ENCODE data around the gene HIP1R. TPM values are rescaled to one million over a fixed set of nuclear protein-coding genes. Genes with fewer than 3 reads are reported as not detected.

HIP1R gene
- total and polyA plus RNA-seq, 10 donors: 40.3 to 65.9 (median 49.0) TPM

DNA sequence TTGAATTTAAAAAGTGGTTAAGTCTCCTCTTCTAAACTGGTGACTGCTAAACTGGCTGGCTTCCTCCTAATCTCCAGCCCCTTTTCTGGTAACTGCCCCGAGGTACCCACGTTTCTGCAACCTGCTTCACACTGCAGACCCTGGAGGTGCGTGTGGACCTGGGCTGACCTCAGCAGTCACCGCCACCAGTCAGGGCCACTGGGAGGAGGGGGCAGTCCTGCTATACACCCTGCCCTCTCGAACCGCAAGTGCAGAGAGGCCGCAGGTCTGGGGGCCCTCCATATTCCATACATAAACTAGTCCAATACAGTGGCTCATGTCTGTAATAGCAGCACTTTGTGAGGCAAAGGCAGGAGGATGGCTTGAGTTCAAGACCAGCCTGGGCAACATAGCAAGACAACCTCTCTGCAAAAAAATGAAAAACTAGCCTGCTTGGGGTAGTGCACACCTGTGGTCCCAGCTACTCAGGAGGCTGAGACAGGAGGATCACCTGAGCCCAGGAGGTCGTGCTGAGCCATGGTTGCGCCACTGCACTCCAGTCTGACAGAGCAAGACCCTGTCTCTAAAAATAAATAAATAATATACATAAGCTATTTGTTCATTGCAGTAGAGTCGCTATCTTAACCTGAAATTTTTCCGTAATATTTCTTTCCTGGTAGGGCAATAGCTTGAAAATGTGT lies 35.0 kb downstream of the HIP1R start:
- Histone ChIP-seq H3K4me1 (peaks cover 62 to 100% (median 91%) of the 10 kb centered on the region in 6 donors), H3K27ac (peak overlapping the region; percentile 1 to 92 (median 88)), H3K27me3 (replicated peaks in 1 of 7) (no peaks in the 10 kb centered on the region), H3K4me3 (peak overlapping the region in 2 of 8 donors; percentile 23 to 56), H3K9me3 (no peaks in the 10 kb centered on the region), H3K36me3 (peaks cover 4 to 64% (median 52%) of the 10 kb centered on the region in 6 donors)
- TF ChIP-seq POLR2AphosphoS5 (IDR thresholded peaks at IDR 0.05): peak in 1 of 3 donors; percentile 43
- TF ChIP-seq, protein P1, sequence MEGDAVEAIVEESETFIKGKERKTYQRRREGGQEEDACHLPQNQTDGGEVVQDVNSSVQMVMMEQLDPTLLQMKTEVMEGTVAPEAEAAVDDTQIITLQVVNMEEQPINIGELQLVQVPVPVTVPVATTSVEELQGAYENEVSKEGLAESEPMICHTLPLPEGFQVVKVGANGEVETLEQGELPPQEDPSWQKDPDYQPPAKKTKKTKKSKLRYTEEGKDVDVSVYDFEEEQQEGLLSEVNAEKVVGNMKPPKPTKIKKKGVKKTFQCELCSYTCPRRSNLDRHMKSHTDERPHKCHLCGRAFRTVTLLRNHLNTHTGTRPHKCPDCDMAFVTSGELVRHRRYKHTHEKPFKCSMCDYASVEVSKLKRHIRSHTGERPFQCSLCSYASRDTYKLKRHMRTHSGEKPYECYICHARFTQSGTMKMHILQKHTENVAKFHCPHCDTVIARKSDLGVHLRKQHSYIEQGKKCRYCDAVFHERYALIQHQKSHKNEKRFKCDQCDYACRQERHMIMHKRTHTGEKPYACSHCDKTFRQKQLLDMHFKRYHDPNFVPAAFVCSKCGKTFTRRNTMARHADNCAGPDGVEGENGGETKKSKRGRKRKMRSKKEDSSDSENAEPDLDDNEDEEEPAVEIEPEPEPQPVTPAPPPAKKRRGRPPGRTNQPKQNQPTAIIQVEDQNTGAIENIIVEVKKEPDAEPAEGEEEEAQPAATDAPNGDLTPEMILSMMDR (IDR thresholded peaks at IDR 0.05 in 8 of 11, conservative IDR thresholded peaks at IDR 0.05 in 3 of 11): no peak
- intact Hi-C loops (cut with DNase I; ENCODE audit: low total_unique reads): no loop called here
- peak; percentile 69 for DNase-seq
- WGBS, 5 donors: 84 to 92% (median 85%) methylated on average over 9 to 11 of the region's 11 CpGs

DNA sequence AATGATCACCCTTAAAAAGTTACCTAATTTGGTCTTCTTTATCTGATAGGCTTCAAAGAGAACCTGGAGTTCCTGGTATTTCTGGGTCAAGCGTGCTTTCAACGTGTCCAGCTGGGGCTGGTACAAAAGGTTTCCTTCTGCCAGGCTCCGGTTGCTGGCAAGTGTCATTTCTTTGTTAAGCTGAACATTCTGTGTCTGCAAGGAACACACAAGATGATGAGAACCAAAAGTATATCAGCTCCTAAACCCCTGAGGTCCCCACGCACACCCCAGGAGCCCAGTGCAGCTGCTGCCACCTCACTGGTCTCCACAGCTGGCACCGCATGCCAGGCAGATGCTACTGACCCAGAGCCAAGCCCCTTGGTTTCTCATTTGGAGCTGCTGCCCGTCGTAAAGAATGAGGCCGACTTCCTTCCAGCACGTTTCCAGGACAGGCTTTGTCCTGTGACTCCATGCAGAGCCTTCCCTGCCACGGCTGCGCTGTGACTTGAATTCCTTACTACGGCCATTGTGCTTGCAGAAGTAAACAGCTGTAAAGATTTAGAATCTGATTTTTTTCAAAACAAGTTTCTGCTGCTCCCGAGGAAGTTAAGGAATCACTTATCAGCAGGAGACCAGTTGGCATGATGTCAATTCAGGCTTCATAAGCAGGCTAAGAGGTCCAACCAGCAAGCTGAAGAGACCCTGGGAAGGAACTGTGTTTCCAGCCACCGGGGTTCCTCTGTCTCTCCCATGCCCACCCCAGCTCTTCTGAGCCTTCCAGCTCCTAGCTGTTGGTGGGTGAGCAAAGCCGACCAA lies 35.8 kb downstream of the HIP1R start:
- no peaks in the 10 kb centered on the region for H3K9me3 ChIP-seq
- peak overlapping the region; percentile 39 to 92 (median 88) for H3K27ac ChIP-seq
- no peaks in the 10 kb centered on the region for H3K27me3 ChIP-seq (replicated peaks in 1 of 7)
- H3K4me3 ChIP-seq: peak overlapping the region in 7 of 8 donors; percentile 6 to 56 (median 22)
- TF ChIP-seq, protein P1 (IDR thresholded peaks at IDR 0.05 in 8 of 11, conservative IDR thresholded peaks at IDR 0.05 in 3 of 11): no peak
- peak; percentile 16 to 61 (median 49) for TF ChIP-seq POLR2AphosphoS5 (IDR thresholded peaks at IDR 0.05)
- peak; percentile 74 for DNase-seq
- H3K36me3 ChIP-seq: peaks cover 4 to 56% (median 44%) of the 10 kb centered on the region in 6 donors
- WGBS, 5 donors: 24 to 29% (median 27%) methylated on average over 12 to 15 of the region's 15 CpGs
- peaks cover 70 to 100% (median 95%) of the 10 kb centered on the region in 6 donors for H3K4me1 ChIP-seq
- intact Hi-C loops (cut with DNase I; ENCODE audit: low total_unique reads): no loop called here

DNA sequence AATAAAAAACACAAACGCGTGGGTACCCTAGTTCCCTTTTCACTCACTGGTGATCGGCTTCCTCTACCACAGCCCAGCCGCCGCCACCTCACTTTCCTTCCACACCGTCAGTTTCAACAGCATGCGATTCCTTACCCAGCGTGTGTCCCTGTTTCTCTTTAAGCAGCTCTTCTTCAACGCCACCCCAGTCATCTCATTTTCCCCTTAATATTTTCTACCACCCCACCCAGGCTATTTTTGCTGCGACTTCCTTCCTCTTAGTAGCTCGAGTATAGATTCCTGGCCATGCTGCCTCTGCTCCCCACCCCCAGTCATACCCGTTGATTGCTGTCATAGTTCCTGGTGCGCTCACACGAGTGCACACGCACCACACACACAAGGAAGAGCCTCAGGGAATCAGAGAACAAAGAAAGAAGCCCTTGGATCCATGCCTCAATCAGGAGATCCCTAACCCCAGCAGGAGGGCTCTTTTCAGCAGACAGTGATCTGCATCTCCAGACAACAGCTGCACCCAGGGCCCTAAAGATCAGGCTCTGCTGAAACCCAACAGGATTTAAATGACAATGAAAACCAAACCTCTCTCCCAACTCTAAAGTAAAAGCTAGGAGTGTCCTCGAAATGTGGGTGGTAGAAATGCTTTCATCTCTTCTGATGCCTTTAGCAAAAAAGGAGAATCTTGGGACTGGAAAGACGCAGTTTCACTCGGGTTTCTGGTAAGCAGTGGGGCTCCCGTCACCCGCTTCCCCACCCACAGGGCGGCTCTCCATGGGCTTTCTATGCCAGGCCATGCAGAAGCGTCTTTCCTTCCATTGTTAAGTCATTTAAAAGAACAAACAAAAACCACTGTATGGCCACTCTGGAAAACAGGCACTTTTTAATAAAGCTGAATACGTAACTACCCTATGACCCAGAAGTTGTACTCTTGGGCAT lies 36.9 kb downstream of the HIP1R start:
- WGBS, 5 donors: 13 to 18% (median 16%) methylated on average over 23 of the region's 23 CpGs
- peak; percentile 89 for DNase-seq
- H3K27me3 ChIP-seq (replicated peaks in 1 of 7): no peaks in the 10 kb centered on the region
- H3K4me1 ChIP-seq: peaks cover 80 to 100% (median 99%) of the 10 kb centered on the region in 6 donors
- peak overlapping the region; percentile 39 to 92 (median 88) for H3K27ac ChIP-seq
- H3K4me3 ChIP-seq: peak overlapping the region in 7 of 8 donors; percentile 6 to 56 (median 22)
- TF ChIP-seq POLR2AphosphoS5 (IDR thresholded peaks at IDR 0.05): peak in 2 of 3 donors; percentile 59 to 75
- TF ChIP-seq POLR2A (IDR thresholded peaks at IDR 0.05): no peak
- H3K36me3 ChIP-seq: peaks cover 0 to 51% (median 34%) of the 10 kb centered on the region in 6 donors
- H3K9me3 ChIP-seq: no peaks in the 10 kb centered on the region
- intact Hi-C loops (cut with DNase I; ENCODE audit: low total_unique reads): no loop called here

DNA sequence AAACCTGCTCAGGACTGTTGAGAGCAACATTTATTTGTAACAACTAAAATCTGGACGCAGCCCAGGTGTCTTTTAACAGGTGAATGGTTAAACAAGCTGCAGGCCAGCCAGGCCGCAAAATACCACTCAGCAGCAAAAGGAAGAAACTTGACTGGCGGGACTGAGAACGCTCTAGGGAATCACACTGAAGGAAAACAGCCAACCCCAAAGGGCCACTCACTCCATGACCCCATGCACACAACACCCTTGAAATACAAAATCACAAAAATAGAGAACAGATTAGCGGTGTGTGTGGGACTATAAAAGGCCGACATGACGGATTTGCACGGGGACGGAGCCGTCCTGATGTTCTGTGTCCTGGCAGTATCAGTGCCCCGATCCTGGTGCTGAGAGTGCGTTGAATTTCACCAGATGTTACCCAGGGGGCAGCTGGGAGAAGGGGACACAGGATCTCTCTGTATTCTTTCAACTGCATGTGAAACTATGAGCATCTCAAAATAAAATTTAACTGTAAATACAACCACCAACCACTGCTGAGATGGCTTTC lies 37.6 kb downstream of the HIP1R start:
- Histone ChIP-seq H3K4me1 (peaks cover 87 to 100% (median 100%) of the 10 kb centered on the region in 6 donors), H3K9me3 (no peaks in the 10 kb centered on the region), H3K27me3 (replicated peaks in 1 of 7) (no peaks in the 10 kb centered on the region), H3K36me3 (peaks cover 0 to 51% (median 26%) of the 10 kb centered on the region in 6 donors), H3K27ac (peak overlapping the region; percentile 39 to 92 (median 88)), H3K4me3 (peak overlapping the region in 1 of 8 donors; percentile 56)
- TF ChIP-seq, protein P1 (IDR thresholded peaks at IDR 0.05 in 8 of 11, conservative IDR thresholded peaks at IDR 0.05 in 3 of 11): no peak
- no peak for TF ChIP-seq POLR2A (IDR thresholded peaks at IDR 0.05)
- TF ChIP-seq POLR2AphosphoS5 (IDR thresholded peaks at IDR 0.05): no peak
- 70 to 85% (median 76%) methylated on average over 12 of the region's 12 CpGs for WGBS, 5 donors
- peak; percentile 52 for DNase-seq
- intact Hi-C loops (cut with DNase I; ENCODE audit: low total_unique reads): no loop called here
